ENCODE measurements around the gene IL1RAPL1. TPM values are rescaled to one million over a fixed set of nuclear protein-coding genes. Genes with fewer than 3 reads are reported as not detected.

IL1RAPL1 gene
- total and polyA plus RNA-seq, 8 donors: 0.05 to 0.20 (median 0.09) TPM; not detected in 5

DNA sequence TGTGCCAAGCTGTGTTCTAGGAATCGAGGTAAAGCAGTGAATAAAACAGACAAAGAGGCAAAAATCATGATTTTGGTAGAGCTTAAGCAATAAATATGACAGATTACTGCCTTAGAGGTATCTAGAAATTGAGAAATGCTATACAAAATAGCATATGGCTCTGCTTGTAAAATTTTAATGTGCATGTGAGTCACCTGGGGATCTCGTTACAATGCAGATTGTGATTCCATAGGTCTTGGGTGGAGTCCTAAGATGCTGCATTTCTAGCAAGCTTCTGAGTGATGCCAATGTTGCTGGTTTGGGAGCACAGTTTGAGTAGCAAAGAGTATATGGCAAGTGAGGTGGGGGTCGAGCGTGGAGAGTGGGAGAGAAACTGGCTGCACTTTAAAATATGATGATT is 930.9 kb downstream of the IL1RAPL1 start:
- FAIRE-seq: no peak
- Histone ChIP-seq H3K9me3 (no peaks in the 10 kb centered on the region), H3K4me1 (no peaks in the 10 kb centered on the region), H3K27ac (no peak overlapping the region), H3K4me3 (no peak overlapping the region), H3K27me3 (no peaks in the 10 kb centered on the region), H3K36me3 (no peaks in the 10 kb centered on the region)
- WGBS, 2 donors: 31 to 53% methylated on average over 4 of the region's 4 CpGs
- intact Hi-C loops (cut with DNase I): no loop called here
- no peak for DNase-seq
- no peak for ATAC-seq
- TF ChIP-seq, protein P1, sequence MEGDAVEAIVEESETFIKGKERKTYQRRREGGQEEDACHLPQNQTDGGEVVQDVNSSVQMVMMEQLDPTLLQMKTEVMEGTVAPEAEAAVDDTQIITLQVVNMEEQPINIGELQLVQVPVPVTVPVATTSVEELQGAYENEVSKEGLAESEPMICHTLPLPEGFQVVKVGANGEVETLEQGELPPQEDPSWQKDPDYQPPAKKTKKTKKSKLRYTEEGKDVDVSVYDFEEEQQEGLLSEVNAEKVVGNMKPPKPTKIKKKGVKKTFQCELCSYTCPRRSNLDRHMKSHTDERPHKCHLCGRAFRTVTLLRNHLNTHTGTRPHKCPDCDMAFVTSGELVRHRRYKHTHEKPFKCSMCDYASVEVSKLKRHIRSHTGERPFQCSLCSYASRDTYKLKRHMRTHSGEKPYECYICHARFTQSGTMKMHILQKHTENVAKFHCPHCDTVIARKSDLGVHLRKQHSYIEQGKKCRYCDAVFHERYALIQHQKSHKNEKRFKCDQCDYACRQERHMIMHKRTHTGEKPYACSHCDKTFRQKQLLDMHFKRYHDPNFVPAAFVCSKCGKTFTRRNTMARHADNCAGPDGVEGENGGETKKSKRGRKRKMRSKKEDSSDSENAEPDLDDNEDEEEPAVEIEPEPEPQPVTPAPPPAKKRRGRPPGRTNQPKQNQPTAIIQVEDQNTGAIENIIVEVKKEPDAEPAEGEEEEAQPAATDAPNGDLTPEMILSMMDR (IDR thresholded peaks at IDR 0.05): no peak

DNA sequence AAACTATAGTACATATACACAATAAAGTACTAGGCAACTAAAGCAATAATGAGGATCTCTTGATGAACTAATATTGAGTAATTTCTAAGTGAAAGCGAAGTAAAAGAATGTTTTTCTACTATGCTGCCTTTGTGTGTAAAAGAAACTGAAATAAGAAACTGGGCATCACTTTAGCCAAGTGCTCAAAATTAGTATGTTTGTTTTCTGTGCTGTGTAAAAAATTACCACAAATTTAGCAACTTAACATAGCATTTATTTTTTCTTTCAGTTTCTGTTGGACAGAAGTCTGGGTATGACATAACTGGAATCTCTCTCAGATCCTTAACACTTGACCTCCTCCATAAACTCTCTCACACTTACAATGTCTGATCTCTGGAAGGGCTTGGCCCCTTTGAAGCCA is 941.0 kb downstream of the IL1RAPL1 start:
- Histone ChIP-seq H3K4me1 (no peaks in the 10 kb centered on the region), H3K4me3 (no peak overlapping the region), H3K9me3 (no peaks in the 10 kb centered on the region), H3K27ac (no peak overlapping the region), H3K36me3 (no peaks in the 10 kb centered on the region), H3K27me3 (no peaks in the 10 kb centered on the region)
- ATAC-seq (no peak), DNase-seq (no peak), FAIRE-seq (peak; percentile 29)
- 53 to 58% methylated on average over 1 of the region's 1 CpG for WGBS, 2 donors
- intact Hi-C loops (cut with DNase I): no loop called here
- TF ChIP-seq, protein P1 (IDR thresholded peaks at IDR 0.05): no peak

DNA sequence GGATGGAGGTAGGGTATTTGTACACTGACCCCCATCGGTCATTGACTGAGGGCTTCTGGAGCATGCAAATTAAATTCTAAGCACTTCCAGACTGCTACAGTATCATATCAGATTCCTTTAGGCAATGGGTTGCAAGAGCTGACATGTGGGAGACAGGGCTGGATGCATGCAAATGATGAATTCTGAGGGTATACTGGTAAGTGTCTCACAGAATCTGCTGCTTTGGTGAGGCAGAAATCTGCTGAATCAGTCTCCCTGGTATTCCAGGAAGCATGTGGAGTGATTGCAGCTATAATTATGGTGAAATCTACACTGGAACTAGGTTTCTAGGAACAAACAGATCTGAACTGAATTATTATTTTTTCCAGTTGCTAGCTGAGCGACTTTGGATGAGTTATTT is 943.3 kb downstream of the IL1RAPL1 start:
- H3K4me1 ChIP-seq: no peaks in the 10 kb centered on the region
- TF ChIP-seq, protein P1 (IDR thresholded peaks at IDR 0.05): no peak
- WGBS, 2 donors: 44 to 67% methylated on average over 2 of the region's 2 CpGs
- H3K27ac ChIP-seq: no peak overlapping the region
- H3K36me3 ChIP-seq: no peaks in the 10 kb centered on the region
- H3K4me3 ChIP-seq: no peak overlapping the region
- no peaks in the 10 kb centered on the region for H3K9me3 ChIP-seq
- H3K27me3 ChIP-seq: no peaks in the 10 kb centered on the region
- FAIRE-seq (no peak), DNase-seq (no peak), ATAC-seq (no peak)
- intact Hi-C loops (cut with DNase I): no loop called here

DNA sequence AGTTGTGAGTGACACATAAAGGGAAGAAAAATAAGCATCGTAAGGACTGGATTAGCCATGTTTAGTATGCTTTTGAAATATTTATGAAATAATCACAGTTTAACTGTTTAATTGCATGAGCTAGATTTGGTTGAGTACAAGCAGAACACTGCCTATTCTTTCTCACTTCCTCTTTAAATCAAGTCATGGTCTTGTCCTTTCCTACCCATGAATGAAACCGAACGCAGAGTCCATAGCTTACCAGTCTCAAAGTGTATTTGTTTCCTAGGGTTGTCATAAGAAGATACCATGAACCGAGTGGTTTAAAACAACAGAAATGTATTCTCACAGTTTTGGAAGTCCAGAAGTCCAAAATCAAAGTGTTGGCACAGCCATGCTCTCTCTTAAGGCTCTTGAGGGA is 944.1 kb downstream of the IL1RAPL1 start:
- no peaks in the 10 kb centered on the region for H3K4me1 ChIP-seq
- ATAC-seq: no peak
- H3K27me3 ChIP-seq: no peaks in the 10 kb centered on the region
- no peak overlapping the region for H3K27ac ChIP-seq
- 50 to 57% methylated on average over 4 of the region's 4 CpGs for WGBS, 2 donors
- TF ChIP-seq, protein P1 (IDR thresholded peaks at IDR 0.05): no peak
- no peaks in the 10 kb centered on the region for H3K9me3 ChIP-seq
- H3K4me3 ChIP-seq: no peak overlapping the region
- DNase-seq: no peak
- no peak for FAIRE-seq
- no peaks in the 10 kb centered on the region for H3K36me3 ChIP-seq
- intact Hi-C loops (cut with DNase I): no loop called here

DNA sequence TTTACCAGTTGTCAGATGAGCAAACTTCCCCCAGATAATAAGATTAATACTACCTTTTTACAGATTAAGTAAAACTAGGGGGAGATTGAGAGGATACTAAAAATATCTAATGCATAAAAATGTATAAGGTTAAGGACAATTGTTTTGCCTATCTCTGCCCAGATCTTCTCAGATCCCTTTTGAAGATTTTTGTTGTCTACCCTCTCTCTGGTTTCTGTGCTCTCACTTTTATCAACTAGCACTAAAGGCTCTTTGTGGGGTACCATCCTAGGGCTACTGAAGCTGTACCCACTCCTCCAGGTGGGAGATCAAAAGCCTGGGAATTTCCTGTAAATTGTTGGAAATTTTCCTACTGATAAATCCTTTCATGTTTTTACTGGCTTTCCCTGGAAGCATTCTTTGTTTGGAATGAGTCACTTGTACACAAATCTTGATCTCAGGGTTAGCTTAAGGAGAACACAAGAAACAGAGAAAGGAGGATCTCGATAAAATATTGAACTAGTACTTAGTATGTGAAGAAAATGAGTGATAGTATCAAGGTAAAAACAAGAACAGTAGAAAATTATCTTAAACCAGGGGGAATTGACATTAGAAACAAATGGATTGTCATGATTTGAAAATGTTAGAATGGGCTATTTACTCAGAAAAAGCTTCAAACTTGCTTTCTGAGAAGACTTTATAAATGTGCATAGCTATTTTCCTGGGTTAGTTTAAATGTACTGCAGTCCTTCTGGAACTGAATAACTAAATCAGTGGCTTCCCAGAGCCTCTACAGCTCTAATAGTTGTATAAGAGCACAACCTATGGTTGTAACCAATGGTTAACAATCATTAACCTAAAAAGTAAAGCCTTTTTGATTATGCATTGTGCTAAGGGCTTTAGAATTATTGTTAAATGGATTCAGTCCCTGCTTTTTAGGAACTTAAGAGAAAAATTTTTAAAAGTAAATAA is 948.2 kb downstream of the IL1RAPL1 start:
- no peaks in the 10 kb centered on the region for H3K36me3 ChIP-seq
- TF ChIP-seq, protein P1 (IDR thresholded peaks at IDR 0.05): no peak
- H3K4me3 ChIP-seq: no peak overlapping the region
- no peak for ATAC-seq
- H3K4me1 ChIP-seq: no peaks in the 10 kb centered on the region
- H3K27me3 ChIP-seq: no peaks in the 10 kb centered on the region
- no peaks in the 10 kb centered on the region for H3K9me3 ChIP-seq
- H3K27ac ChIP-seq: no peak overlapping the region
- no peak for DNase-seq
- 10 to 20% methylated on average over 1 of the region's 1 CpG for WGBS, 2 donors
- no peak for FAIRE-seq
- intact Hi-C loops (cut with DNase I): no loop called here
